ENCODE data around the gene TTC28.
A peak's percentile ranks its signal among the peaks of the same experiment; 100 is the strongest.
"Not testable (repeated sequence)": the region's sequence is repeated elsewhere in the genome, so short reads cannot be mapped to it uniquely, and the experiment has no call there.

The TTC28 gene

DNA sequence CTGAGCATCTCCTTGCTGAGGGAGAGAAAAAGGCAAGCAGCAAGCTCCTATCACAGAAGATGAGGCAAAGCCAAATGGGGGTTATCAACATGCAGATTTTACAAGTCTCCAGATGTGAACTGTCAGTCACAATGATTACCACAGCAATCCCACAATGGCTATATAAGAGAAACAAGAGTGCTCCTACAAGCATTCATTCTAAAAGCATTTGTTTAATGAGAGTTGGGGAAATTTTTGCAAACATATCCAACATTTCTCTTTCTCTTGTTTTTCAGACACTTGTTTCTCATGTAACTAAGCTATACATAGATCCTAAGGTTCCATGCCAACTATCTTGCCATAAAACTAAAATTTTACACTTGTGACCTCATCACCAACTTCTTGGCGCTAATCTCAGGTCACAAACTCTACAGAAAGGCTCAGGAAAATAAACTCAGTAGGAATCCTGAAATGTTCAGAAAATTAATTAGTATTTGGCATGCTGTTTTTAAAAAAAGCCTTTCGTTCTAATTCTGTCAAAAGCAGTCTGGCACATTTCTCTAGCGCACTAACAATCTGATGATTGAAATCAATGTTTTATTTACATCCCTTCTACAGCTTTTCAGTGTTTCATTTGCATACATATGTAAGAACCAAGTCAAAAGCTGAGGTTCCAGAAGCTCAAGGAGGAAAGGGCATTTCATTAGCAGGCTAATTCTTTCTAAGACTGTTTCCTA, 199.5 kb downstream of the TTC28 start:
- no peak for DNase-seq

GRCh38 chr22:28478564-28478963, 201.1 kb downstream of the TTC28 start:
- DNase-seq = no peak

DNA sequence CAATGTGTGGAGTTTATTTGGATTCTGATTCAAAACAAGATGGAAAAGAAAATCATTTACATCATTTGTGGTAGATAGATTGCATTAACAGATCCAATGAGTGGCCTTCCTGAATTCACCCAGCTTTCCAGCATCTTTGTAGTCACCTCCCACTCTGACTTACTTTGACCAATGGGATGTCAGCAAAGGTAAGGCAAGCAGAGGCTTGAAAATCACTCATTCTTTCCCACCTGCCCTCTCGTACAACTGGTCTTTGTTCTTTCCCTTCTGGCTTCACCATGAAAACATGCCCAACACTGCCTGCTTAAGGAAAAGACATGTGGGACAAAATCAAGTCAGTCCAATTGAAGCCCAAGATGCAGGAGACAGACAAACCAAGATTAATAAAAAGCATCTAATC, 202.1 kb downstream of the TTC28 start:
- DNase-seq = no peak

- DNase-seq = no peak
Observed at GRCh38 chr22:28474330-28474729, 205.3 kb downstream of the TTC28 start.

DNA sequence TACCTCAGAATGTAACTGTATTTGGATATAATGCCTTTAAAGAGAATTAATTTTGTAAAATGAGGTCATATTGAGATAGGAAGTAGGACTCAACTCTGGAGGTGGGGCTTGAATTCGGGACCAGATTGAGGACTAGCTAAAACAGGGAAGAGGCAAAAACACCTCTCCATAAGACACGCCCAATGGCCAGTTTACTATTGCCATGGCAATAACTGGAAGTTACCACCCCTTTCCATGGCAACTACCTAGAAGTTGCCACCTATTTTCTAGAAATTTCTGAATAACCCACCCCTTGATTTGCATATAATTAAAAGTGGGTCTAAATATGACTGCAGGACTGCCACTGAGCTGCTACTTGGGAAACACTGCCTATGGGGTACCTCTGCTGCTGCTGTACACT, 206.4 kb downstream of the TTC28 start:
- no peak for DNase-seq

DNA sequence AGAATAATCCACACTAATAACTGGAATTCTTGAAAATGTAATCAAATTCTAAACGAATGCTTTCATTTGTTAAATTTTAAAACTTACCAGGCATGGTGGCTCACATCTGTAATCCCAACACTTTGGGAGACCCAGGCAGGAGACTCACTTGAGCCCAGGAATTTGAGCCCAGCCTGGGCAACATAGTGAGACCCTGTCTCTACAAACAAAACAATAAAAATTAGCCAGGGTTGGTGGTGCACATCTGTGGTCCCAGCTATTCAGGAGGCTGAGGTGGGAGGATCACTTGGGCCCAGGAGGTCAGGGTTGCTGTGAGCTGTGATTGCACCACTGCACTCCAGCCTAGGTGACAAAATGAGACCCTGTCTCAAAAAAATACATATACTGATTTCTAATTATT, 212.6 kb downstream of the TTC28 start:
- not testable (repeated sequence) for DNase-seq

- no peak for DNase-seq
Observed at GRCh38 chr22:28466399-28466798, 213.2 kb downstream of the TTC28 start.

DNA sequence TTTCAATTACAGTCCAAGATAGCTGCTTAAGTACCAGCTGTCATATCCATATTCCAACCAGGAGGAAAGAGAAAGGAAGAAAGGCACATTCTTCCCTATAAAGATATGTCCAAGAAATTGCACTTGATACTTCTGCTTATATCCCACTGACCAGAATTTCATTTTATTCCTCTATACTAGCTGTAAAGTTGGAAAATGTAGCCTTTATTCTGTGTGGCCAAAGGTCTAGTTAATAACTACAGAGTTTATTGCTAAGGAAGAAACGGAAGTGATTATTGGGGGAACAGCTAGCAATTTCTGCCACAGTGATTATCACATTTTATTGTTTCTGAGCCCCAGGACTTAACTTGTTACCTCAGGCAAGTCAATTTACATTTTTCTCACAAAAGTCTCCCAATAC, 213.8 kb downstream of the TTC28 start:
- no peak for DNase-seq

GRCh38 chr22:28464127-28464526, 215.5 kb downstream of the TTC28 start:
- DNase-seq = no peak

DNA sequence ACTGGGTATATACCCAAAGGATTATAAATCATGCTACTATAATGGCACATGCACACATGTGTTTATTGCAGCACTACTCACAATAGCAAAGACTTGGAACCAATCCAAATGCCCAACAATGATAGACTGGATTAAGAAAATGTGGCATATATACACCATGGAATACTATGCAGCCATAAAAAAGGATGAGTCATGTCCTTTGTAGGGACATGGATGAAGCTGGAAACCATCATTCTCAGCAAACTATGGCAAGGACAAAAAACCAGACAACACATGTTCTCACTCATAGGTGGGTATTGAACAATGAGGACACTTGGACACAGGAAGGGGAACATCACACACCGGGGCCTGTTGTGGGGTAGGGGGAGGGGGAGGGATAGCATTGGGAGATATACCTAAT, 216.2 kb downstream of the TTC28 start:
- DNase-seq = not testable (repeated sequence)

- DNase-seq = no peak
Observed at GRCh38 chr22:28462901-28463300, 216.7 kb downstream of the TTC28 start.

DNA sequence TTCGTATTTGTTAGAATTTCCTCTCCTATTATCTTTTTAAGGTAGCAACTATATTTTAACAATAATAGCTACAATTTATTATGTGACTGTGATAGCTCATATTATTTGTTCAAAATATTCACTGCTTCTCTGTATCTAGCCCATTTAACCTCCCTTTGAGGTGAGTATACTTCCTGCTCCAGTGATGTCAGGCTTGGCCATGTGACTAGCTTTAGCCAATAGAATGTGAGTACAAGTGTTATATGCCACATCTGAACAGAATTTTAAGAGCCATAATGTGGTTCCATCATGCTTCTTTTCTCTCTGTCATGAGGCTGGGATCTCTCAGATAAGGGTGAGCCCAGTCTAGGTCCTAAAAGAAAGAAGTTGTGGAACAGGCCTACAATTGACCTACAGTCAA, 217.6 kb downstream of the TTC28 start:
- DNase-seq = no peak

- DNase-seq = no peak
Observed at GRCh38 chr22:28454431-28455064, 225.1 kb downstream of the TTC28 start.

DNA sequence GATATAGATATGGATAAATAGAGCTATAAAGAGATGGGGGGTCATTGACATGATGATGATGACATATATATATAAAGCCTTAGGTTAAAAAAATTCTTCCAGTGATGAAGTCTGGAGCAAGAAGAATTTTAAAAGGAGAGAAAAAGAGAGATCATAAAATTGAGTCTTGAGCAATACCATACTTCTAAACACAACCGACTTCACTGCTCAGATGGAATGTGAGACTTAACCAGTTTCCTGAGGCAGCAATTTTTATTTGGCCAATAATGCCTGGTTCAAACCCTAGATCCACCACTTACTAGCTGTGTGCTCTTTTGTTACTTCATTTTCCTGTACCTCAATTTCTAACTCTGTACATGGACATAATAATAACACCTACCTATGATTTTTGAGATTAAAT, 229.5 kb downstream of the TTC28 start:
- DNase-seq = no peak

DNA sequence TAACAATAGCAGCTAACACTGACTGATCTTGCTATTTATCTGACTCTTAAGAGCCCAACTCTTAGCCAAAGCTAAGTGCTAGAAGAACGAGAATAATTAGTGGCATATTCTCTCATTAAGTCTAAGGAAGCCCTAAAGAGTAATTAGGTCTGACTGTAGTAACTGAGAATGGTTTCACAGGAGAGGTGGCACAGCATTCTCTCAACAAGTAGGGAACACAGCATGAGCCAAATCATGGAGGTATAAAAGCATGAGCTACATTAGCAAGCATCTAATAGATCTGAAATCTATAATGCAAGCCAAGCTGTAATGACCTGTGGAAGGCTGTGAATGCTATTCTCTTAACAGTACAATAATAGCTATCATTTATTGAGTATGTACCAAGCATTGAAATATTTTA, 230.6 kb downstream of the TTC28 start:
- no peak for DNase-seq

- no peak for DNase-seq
Observed at GRCh38 chr22:28448625-28449024, 231.0 kb downstream of the TTC28 start.

DNA sequence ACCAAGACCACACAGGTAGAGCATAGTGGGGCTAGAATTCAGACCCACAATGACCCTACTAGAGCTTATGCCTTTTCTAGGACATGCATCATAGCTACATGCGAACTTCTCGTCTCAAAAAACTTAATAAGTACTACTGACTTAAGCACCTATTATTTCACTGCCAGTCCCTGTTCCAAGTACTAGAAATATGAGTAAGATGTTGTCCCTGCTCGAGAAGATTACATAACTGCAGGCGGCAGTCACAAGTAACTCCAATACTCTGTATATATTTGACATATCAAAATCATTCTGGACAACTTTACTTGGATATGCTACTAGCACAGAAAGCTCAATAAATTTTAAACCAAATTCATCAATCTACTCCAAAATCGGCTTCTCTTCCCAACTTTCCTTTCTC, 235.0 kb downstream of the TTC28 start:
- no peak for DNase-seq

DNA sequence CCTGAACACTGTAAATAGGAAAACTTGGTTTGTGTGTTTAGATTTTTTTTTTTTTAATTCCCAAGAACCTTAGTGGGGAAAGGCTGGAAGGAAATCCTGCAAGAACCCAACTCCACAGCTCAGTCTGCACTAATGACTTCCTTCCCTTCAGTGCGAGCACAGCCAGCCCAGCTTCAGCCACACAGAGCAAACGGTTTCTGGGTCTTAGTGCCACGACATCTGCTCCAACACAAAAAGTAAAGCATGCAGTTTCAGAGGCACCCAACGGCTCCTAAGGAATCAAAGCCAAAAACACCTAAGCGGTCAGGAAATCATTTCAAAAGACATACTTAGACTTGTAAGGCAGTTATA, 236.1 kb downstream of the TTC28 start:
- no peak for DNase-seq

DNA sequence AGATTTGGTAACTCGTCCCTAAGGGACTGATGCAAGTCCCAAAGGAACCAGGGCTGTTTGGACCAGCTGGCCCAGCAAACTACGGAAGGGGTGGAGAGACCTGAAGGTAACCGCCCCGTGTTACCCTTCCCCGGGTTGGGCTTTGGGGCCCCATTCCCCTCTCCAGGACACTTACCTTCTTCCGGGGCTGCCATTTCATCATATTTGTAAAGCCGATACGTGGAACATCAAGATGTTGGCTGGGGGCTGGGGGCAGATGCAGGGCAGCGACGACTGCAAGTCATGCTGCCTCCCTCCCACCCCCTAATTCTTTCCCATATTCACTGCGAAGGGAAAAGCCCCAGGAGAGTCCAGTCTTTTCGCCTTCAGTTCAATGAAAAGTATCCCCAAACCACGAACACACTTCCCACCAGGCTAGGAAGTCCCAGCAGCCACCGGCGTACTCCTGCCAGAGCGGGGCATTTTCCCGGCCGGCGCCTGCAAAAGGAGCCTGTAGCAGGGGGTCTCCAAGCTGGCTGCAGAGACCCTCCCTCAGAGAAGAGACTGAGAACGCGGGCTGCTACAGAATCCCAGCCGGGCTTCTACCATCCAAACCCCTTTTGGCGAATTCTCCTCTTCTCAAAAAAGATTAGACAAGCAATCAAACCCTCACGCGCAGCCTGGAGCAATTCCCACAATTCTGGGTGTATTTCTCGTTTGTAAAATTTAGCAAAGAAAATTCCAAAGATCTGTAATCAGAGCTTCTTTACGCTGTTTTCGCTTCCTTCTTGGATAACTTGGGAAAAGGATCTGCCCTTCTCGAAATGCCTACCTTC, 236.7 kb downstream of the TTC28 start:
- DNase-seq = no peak

DNA sequence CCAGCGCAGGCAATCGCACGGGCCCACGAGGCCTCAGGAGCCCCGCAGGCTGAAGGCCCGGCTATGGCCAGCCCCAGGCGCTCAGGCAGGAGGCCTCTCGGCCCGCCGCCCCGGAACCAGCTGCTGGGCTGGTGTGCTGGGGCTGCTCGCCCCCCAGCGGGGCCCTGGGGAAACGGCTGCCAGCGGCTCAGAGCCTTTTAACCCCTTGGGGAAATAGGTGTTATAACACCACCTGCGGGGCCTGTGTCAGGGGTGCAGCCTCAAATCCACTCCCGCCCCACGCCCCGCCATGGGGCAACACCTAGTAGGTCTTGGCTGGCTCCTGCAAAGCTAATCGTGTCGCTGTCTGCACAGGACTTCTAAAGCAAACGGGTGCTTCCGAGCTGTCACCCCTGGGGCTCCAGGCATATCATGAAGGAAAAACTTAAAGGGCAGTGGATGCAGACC, 237.4 kb downstream of the TTC28 start:
- DNase-seq = peak; percentile 33

DNA sequence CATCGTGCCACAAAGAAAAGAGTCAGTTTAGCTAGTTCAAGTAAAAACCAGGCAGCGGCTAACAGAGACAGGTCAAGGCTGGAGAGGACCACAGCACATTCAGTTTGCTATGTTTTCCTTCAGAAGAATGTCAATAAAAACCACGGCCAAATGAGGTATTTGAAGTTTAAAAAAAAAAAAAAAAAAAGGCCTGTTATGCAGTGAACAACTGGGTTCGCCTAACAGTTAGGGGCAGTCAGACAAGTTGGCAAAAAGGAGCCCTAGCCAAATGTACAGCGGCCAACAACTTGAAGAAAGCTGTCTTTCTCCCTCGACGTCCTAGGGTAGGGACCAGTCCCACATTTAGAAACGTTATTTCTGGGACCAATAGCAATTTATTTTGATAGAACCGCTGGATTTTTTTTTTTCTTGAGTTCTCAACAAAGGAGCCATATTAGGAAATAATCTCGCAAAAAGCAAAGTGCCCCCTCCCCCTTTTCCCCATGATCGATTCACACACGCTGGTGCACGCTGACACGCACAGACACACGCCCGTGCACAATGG, 237.8 kb downstream of the TTC28 start:
- no peak for DNase-seq

DNA sequence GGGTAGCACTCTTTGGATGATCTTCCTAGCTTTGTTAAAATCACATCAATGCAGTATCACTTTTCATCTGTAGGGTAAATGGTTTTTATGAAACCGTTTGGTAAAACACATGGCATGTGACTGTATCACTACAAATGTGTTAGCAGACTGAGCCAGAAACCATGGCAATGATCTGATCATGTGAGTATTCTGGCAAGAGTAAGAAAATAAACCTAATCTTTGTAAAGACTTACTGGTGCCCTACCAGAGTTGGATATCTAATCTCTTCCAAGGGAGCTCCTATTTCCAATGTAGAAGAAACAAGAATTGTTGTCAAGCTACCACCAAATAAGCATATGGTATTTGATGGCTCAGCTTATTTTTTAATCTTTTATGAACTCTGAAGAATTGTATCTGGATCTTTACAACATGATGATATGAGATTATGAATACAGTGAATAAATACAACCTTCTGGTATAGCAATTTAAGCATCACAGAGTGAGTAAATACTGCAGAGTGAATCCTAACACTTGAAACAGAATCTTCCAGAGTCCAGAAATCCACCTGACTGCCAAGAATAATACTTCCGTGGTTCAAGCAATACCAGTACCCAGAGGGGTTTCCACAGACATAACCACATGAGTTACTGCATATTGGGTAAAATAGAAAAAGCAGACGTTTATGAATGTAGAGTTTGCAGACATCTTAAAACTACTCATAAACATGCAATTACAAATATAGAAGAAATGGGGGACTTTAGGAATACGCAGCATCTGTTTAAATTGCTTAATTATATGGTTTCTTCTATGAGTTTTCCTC, 238.8 kb downstream of the TTC28 start:
- no peak for DNase-seq

GRCh38 chr22:28438183-28438768, 241.4 kb downstream of the TTC28 start:
- DNase-seq = no peak

All from CD4-positive, alpha-beta T cell treated with Interleukin-4 for 4 hours (primary cell).